Panc1 (cell line): ENCODE results near the gene AGTPBP1. TPM values are rescaled to one million over a fixed set of nuclear protein-coding genes. Genes with fewer than 3 reads are reported as not detected.

ENCODE experiments used
- ATAC-seq: fragments of 200-7000 bp; cut with Tn5 transposase; 2 replicates; pipeline ENCODE4 v1.9.1; 2020; ENCODE audit warnings: mild to moderate bottlenecking, moderate library complexity
- BruUV-seq: library from RNA; stranded (reverse); fragments of 400-500 nt; replicated peaks from 2 replicates; lab custom pipeline; 2021; lab: Mats Ljungman, UMichigan
- CTCF ChIA-PET: fragments of 300-600 bp; sonication (Branson Sonifier 250); formaldehyde crosslinking; loops from one replicate; lab custom pipeline; 2022; ENCODE audit warnings: antibody characterized with exemption; lab: Charles Lee
- POLR2A ChIA-PET: fragments of 300-600 bp; sonication (Branson Sonifier 250); formaldehyde crosslinking; loops from one replicate; lab custom pipeline; 2022; ENCODE audit warnings: antibody characterized with exemption; lab: Charles Lee
- DNase-seq: peaks from one replicate; pipeline ENCODE4 v3.0.0-alpha.2; 2010; ENCODE audit warnings: low read depth, low spot score
- H3K27ac ChIP-seq: 2 replicates; pipeline ENCODE4 v1.5.1; 2011; ENCODE audit warnings: mild to moderate bottlenecking, low read length, inconsistent platforms
- H3K27me3 ChIP-seq: fragments of 200-500 bp; sonication (Bioruptor generic); 2 replicates; pipeline ENCODE4 v1.6.0; 2014; ENCODE audit warnings: low read length, inconsistent platforms; ENCODE audit not compliant: control insufficient read depth, insufficient read depth
- H3K36me3 ChIP-seq: fragments of 200-500 bp; sonication (Bioruptor generic); 2 replicates; pipeline ENCODE4 v1.5.1; 2014; ENCODE audit warnings: inconsistent platforms, mild to moderate bottlenecking, low read length, moderate library complexity; ENCODE audit not compliant: control insufficient read depth, insufficient read depth
- H3K4me1 ChIP-seq: 2 replicates; pipeline ENCODE4 v1.5.1; 2011; ENCODE audit warnings: inconsistent platforms, mild to moderate bottlenecking, low read length, moderate library complexity; ENCODE audit not compliant: control insufficient read depth, insufficient read depth
- H3K4me3 ChIP-seq, 2 experiments: 2 replicates each; pipeline ENCODE4 v1.5.1; 2011 to 2012; ENCODE audit warnings: low read depth in 2 of 2, low read length in 2 of 2, mild to moderate bottlenecking in 2 of 2, inconsistent platforms in 1 of 2, moderate library complexity in 1 of 2
- H3K9me3 ChIP-seq: fragments of 200-500 bp; sonication (Bioruptor generic); 2 replicates; pipeline ENCODE4 v1.5.1; 2014; ENCODE audit warnings: low read depth, mild to moderate bottlenecking, inconsistent platforms, low read length, moderate library complexity; ENCODE audit not compliant: control insufficient read depth, insufficient read depth
- CTCF ChIP-seq: fragments of 450-650 bp; IDR thresholded peaks from 2 replicates; pipeline ENCODE4 v1.5.1; 2017; ENCODE audit warnings: mild to moderate bottlenecking
- POLR2AphosphoS5 ChIP-seq: IDR thresholded peaks from 2 replicates; pipeline ENCODE4 v1.6.1; 2012; ENCODE audit warnings: mild to moderate bottlenecking, low read depth, low read length, moderate library complexity
- REST ChIP-seq, 2 experiments: IDR thresholded peaks; 2 replicates each; pipeline ENCODE4 v1.6.1; 2011 to 2012; ENCODE audit warnings: low read depth in 2 of 2, control low read depth in 1 of 2, low read length in 1 of 2, mild to moderate bottlenecking in 1 of 2, moderate library complexity in 1 of 2; ENCODE audit not compliant: insufficient read depth in 1 of 2
- SIN3A ChIP-seq: IDR thresholded peaks from 2 replicates; pipeline ENCODE4 v1.6.1; 2012; ENCODE audit warnings: low read depth, mild to moderate bottlenecking, low read length, moderate library complexity, borderline replicate concordance; ENCODE audit not compliant: insufficient read depth
- TCF7L2 ChIP-seq: IDR thresholded peaks from 2 replicates; pipeline ENCODE4 v1.6.1; 2011; ENCODE audit warnings: mild to moderate bottlenecking, low read depth, low read length, inconsistent platforms
- in situ Hi-C: cut with HindIII; loops from 2 replicates; pipeline ENCODE4 v1.10.0; 2016; ENCODE audit warnings: low sequenced_read_pairs, low pct_unique_long_range_greater_than_20kb
- intact Hi-C: fragments of 100-400 bp; cut with micrococcal nuclease; formaldehyde crosslinking; loops from one replicate; pipeline ENCODE4 v1.10.0; 2022; ENCODE audit not compliant: unreplicated experiment
- total RNA-seq: library from RNA; stranded (reverse); gene quantifications from one replicate; pipeline ENCODE4 v1.2.1, GENCODE V29; 2021; ENCODE audit not compliant: unreplicated experiment

The AGTPBP1 gene
- total RNA-seq, 1 experiment from 2014 or later: 11.6 TPM

- POLR2A ChIA-PET: no interaction called here
Observed at GRCh38 chr9:85700330-85700729, 41.4 kb downstream of the AGTPBP1 start.

DNA sequence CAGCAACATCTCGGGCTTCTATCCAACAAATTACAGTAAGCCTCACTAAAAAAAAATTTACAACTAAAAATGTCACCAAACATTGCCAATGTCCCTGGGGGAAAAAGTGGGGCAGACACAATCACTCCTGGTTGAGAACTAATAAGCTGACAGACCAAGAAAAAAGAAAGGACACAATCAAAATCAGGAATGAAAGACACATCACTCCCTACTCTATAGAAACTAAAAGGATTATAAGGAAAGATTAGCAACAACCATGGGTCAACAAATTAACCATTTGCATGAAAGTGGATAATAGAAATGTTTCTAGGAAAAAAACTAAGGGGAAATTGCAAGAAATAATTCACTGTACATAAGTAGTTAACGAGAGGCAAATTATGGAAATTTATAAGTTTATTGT, 53.4 kb downstream of the AGTPBP1 start:
- in situ Hi-C loops (no loop called here), intact Hi-C loops (no loop called here)
- H3K4me3 ChIP-seq: no peak overlapping the region
- POLR2A ChIA-PET: no interaction called here
- no peaks in the 10 kb centered on the region for H3K27me3 ChIP-seq
- TF ChIP-seq POLR2AphosphoS5: no peak
- TF ChIP-seq SIN3A: no peak
- no peak for TF ChIP-seq REST (IDR thresholded peaks at IDR 0.05; ENCODE audit: insufficient read depth in 1 of 2, low read depth in 2 of 2, low read length in 1 of 2)
- TF ChIP-seq CTCF: no peak
- no peak for TF ChIP-seq TCF7L2
- no peaks in the 10 kb centered on the region for H3K9me3 ChIP-seq
- no peak for ATAC-seq
- no peak overlapping the region for H3K27ac ChIP-seq
- H3K36me3 ChIP-seq: no peaks in the 10 kb centered on the region
- CTCF ChIA-PET: interaction anchor here (0.6 kb wide), 1 partner anchor 53 kb away, joined by 7 read pairs; no protein-coding TSS in a partner anchor
- no peak for DNase-seq
- H3K4me1 ChIP-seq: no peaks in the 10 kb centered on the region
- no TSS peak for BruUV-seq

More at GRCh38 chr9:85700330-85700729, 41.4 kb downstream of the AGTPBP1 start:
- Histone ChIP-seq H3K27me3 (no peaks in the 10 kb centered on the region), H3K4me1 (no peaks in the 10 kb centered on the region), H3K36me3 (no peaks in the 10 kb centered on the region), H3K4me3 (no peak overlapping the region), H3K27ac (no peak overlapping the region), H3K9me3 (no peaks in the 10 kb centered on the region)
- TF ChIP-seq CTCF (no peak), TCF7L2 (no peak), REST (IDR thresholded peaks at IDR 0.05; ENCODE audit: insufficient read depth in 1 of 2, low read depth in 2 of 2, low read length in 1 of 2) (no peak), SIN3A (no peak), POLR2AphosphoS5 (no peak)
- ATAC-seq (no peak), DNase-seq (no peak)
- in situ Hi-C loops (no loop called here), intact Hi-C loops (no loop called here)
- CTCF ChIA-PET: no interaction called here
- no TSS peak for BruUV-seq
